Nucleus accumbens (tissue), 56 donors: ENCODE measurements around the gene OR14J1.
"Not testable (repeated sequence)": the region's sequence is repeated elsewhere in the genome, so short reads cannot be mapped to it uniquely, and the experiment has no call there.

Experiments used
- DNase-seq, 56 donors: peaks; one replicate each; lab custom pipeline; 2025; lab: John Stamatoyannopoulos, UW

Gene OR14J1, protein sequence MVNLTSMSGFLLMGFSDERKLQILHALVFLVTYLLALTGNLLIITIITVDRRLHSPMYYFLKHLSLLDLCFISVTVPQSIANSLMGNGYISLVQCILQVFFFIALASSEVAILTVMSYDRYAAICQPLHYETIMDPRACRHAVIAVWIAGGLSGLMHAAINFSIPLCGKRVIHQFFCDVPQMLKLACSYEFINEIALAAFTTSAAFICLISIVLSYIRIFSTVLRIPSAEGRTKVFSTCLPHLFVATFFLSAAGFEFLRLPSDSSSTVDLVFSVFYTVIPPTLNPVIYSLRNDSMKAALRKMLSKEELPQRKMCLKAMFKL

DNA sequence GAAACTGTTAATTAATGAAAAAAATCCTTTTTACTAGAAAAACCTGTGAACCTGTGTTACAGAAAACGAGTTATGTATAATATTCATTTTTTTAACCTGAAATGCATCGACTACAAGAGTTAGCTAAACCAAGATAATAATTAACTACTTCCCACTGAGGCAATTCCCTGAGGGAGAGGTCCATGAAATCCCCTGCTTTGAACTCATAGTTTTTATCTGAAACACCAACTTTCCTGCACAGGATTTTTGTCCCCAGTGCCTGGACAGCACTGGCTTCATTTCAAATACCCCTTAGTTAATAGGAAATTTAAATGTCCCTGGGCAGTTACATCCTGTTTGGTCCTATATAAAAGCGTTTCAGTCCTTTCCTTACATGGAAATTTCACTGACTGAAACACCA is at the start of gene OR14J1:
OR14J1 (plus strand) TSS at position 386 of the 400 bp plus-strand sequence. CDS start 4,989 bp downstream, outside the sequence.
- no peak for DNase-seq

DNA sequence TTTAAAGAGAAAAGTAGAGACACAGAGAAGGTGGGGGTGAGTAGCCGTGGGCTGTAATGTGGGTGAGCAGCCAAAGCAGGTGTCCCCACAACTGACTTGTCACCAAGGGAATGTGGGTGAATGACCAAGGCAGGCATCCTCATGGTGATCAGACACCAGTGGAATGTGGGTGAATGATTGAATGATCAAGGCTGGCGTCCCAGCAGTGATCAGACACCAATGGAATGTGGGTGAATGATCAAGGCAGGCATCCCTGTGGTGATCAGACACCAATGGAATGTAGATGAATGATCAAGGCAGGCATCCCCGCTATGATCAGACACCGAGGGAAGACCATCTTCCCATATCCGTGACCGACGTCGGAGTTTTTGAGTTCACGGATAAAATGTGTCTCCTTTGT is 49.8 kb upstream of the OR14J1 start:
- DNase-seq: no peak

DNA sequence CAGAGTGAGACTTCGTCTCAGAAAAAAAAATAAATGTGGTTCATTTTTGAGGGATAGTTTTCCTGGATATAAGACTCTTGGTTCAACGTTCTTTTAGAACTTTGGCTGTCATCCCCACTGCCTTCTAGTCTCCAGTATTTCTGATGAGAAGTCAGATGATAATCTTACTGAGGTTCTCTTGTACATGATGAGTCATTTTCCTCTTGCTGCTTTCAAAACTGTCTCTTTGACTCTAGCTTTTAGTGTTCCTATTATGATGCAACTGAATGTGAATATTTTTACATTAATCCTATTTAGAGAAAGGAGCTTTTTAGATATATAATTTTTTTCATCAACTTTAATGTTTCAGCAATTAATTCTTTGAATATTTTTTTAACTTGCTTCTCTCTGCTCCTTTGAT is 46.0 kb upstream of the OR14J1 start:
- no peak for DNase-seq

DNA sequence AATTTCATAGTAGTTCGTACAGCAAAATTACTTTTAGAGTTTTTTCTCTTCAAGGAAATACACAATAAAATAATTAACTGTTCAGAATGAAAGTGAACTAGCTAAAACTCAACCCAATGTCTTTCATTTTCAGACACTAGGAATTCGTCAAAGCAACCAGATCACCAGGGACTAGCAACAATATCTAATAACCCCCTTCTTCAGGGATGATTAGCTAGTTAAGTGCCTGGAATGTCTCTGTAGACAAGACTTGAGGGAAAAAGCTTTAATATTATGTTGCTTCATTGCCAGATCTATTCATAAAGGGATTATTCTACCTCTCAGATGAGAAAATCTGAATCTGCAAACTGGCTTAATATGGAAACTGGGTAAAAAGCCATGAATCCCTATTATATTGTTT is 41.8 kb upstream of the OR14J1 start:
- DNase-seq: no peak

DNA sequence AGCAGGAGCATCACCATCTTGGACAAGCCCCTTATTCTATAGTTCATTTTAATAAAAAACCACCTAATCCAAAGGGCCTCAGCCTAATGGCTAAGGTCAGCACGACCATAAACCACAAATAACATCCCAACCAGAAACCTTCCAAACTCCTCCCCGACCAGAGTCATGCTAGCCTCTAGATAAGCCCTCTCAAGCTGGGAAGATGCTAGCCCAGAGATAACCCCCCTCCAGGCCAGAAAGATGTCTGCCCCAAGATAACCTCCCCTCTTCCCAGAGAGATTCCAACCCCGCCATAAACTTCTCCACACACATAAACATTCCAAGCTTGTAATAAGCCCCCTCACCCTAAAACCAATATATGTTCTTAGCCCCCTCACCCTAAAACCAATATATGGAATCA is 38.5 kb upstream of the OR14J1 start:
- DNase-seq: no peak

DNA sequence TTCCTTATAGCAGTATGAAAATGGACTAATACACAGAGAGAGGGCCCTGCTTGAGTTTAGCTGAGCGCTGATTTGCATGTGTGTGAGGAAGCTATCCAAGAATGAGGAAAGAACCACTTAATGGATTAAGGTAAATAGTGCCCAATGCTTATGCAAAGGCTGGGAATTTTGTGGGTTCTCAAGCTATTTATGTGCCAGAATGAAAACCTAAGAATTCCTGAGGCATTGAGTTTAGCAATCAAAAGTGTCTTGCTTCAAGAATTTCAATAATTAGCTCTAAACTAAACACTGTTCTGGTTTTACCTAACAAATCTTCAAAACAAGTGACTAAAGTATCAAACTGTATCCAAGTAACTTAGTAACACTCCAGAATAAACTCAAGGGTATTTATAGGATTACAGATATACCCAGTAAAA is 7.0 kb upstream of the OR14J1 start:
- no peak for DNase-seq

DNA sequence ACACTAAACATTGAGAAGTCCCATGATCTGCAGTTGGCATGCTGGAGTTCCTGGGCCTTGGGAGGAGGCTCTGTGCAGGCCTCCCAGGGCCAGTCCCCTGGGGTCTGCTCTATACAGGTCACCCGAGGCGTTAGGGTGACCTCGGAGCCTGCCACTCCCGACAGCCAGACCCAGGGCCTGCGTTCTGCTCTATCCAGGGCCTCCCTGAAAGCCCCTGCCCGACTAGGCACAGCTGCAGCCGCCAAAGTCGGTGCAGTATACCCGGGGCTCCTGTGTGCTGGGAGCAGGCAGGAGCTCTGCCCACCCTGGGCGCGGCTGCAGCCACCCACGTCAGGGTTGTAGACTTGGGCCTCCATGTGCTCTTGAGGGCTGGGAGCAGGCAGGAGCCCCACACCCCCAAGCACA is 6.3 kb upstream of the OR14J1 start:
- DNase-seq: no peak

DNA sequence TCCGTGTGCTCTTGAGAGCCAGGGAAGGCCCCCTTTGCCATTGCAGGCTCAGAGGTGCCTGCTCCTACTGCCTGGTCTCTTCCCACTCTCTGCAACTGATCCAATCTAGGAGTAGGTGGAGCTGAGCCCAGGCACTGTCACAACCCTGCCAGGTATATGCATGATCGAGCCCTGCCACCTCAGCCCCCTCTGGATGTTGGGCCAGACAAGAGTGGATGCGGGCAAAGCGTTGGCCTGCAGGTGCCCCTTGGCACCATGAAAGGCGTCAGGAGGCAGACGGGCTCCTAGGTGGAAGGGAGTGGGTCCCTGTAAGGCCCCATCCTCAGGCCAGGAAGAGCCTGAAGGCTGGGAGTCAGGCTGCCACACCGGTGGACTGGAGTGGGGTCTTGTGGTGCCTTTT is 5.9 kb upstream of the OR14J1 start:
- no peak for DNase-seq

DNA sequence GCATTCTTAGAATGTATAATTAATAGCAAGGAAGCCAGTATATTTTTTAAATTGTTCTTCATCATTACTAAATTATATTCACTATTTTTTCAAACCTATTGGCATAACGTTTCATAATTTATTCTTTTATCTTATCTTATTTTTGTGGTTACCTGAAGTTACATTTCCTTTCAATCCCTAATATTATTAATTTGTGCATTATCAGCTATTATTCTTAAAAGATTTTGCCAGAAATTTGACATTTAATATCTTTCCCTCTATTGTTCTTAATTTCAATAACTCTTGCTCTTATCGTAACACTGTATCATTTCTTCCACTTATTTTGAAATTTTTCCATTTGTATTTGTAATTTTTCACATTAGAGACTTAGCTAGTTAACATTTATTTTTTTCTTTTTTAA is 18.4 kb downstream of the OR14J1 start:
- DNase-seq: no peak

DNA sequence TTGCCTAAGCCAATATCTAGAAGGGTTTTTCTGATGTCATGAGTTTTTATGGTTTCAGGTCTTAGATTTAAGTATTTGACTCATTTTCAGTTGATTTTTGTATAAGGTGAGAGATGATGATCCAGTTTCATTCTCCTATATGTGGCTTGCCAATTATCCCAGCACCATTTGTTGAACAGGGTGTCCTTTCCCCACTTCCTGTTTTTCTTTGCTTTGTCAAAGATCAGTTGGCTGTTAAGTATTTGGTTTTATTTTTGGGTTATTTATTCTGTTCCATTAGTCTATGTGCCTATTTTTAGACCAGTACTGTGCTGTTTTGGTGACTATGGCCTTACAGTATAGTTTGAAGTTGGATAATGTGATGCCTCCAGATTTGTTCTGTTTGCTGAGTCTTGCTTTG is 21.8 kb downstream of the OR14J1 start:
- DNase-seq: not testable (repeated sequence)

DNA sequence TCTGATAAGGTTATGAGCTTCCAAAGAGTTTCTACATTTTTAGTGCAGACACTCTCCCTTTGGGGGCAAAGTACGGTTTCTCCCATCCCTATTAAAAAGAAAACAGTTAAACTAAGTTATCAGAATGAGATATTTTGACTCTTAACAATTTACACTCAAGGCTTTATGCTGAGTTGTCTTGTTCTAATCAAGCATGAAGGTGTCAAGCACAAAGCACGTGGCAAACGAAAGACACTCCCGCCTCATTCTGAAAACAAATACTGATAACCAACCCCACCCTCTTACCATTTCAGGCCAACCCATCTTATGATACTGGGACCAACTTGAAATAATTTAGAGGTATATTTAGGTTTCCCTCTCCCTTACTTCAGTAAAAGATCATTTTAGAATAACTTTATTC is 24.3 kb downstream of the OR14J1 start:
- no peak for DNase-seq

DNA sequence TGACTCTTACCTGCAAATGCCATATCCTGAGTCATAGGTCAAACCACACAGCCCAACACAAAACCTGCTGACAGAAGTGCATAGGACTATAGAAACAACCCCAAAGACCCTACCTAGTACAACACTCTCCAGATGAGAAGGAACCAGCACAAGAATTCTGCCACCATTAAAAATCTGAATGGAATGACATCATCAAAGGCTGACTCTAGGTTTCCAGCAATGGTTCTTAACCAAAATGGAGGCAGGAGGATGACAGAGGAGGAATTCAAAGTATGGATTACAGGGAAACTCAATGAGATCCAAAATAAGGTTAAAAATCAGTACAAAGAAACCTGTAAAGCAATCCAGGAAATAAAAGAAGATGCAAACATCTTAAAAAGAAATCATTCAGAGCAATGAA is 31.2 kb downstream of the OR14J1 start:
- no peak for DNase-seq

DNA sequence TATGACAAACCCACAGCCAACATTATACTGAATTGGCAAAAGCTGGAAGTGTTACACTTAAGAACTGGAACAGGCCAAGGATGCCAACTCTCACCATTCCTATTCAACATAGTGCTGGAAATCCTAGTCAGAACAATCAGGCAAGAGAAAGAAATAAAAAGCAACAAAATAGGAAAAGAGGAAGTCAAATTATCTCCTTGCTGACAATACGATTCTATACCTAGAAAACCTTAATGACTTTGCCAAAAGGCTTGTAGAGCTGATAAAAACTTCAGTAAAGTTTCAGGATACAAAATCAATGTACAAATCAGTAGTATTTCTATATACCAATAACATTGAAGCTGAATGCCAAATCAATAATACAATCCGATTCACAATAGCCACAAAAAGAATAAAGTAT is 34.8 kb downstream of the OR14J1 start:
- no peak for DNase-seq

DNA sequence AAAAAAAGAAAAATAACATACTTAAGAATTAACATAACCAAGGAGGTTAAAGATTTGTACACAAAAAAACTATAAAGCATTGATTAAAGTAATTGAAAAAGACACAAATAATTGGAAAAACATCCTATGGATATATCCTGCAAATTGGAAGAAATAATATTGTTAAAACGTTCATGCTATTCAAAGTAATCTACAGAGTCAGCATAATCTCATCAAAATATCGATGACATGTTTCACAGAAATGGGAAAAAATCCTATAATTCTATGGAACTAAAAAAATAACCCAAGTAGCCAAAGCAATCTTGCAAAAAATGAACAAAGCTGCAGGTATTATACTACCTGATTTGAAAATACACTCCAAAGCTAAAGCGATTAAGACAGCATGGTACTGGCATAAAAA is 43.9 kb downstream of the OR14J1 start:
- no peak for DNase-seq

DNA sequence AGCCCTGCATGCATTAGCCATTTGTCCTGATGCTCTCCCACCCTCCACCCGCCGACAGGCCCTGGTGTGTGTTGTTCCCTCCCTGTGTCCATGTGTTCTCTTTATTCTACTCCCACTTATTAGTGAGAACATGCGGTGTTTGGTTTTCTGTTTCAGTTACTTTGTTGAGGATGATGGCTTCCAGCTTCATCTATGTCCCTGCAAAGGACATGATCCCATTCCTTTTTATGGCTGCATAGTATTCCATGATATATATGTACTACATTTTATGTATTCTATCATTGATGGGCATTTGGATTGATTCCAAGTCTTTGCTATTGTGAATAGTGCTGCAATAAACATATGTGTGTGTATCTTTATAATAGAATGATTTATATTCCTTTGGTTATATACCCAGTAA is 47.8 kb downstream of the OR14J1 start:
- not testable (repeated sequence) for DNase-seq

DNA sequence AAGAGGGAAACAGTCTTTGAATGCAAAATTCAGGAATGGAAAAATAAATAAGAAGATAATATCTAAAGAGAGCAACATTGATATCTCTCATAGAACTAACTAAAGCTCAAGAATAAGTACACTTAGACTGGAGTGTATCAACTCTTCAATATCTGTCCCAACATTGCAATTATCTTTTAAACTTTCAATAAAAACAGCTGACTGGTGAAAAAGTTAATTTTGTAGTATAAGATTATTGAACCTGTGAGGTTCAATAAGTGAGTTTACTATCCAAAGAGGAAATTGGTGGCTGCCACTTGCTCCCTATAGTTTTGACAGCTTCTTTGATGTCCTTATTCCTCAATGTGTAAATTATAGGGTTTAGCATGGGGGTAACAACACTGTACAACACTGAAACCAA is 53.5 kb downstream of the OR14J1 start:
- DNase-seq: no peak

DNA sequence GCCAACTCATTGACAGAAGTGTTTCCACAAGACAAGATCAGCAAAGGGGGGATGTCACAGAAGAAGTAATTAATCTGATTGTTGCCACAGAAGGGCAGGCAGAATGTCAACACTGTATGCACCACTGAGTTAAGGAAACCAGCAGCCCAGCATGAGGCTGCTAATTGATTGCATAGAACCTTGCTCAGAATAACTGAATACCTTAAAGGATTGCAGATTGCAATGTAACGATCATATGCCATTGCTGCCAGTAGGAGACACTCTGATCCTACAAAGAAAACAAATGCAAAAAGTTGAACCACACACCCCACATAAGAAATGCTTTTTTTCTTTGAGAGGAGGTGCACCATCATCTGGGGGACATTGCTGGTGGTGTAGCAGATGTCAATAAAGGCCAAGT is 54.1 kb downstream of the OR14J1 start:
- DNase-seq: no peak
